ENCODE data around the gene FHIT.

Gene FHIT

GRCh38 chr3:59866076-59866475 lies 1385.2 kb downstream of the FHIT start:
- DNase-seq (ENCODE audit: low read depth) = no peak
- no peak overlapping the region for H3K4me3 ChIP-seq (ENCODE audit: low read length)
- no peak for TF ChIP-seq CTCF (conservative IDR thresholded peaks at IDR 0.05; ENCODE audit: low read depth, low read length)

- no peak for DNase-seq (ENCODE audit: low read depth)
- TF ChIP-seq CTCF (conservative IDR thresholded peaks at IDR 0.05; ENCODE audit: low read depth, low read length) = no peak
- no peak overlapping the region for H3K4me3 ChIP-seq (ENCODE audit: low read length)
These were observed 1385.9 kb downstream of the FHIT start for GRCh38 chr3:59865351-59865750.

- DNase-seq (ENCODE audit: low read depth) = peak; percentile 68
- no peak for TF ChIP-seq CTCF (conservative IDR thresholded peaks at IDR 0.05; ENCODE audit: low read depth, low read length)
- H3K4me3 ChIP-seq (ENCODE audit: low read length) = no peak overlapping the region
These were observed 1388.6 kb downstream of the FHIT start for GRCh38 chr3:59862686-59863085.

- peak; percentile 69 for DNase-seq (ENCODE audit: low read depth)
- peak; percentile 94 for TF ChIP-seq CTCF (conservative IDR thresholded peaks at IDR 0.05; ENCODE audit: low read depth, low read length)
- H3K4me3 ChIP-seq (ENCODE audit: low read length) = no peak overlapping the region
These were observed 1393.5 kb downstream of the FHIT start for GRCh38 chr3:59857589-59858346.

GRCh38 chr3:59856934-59857460 lies 1394.3 kb downstream of the FHIT start:
- TF ChIP-seq CTCF (conservative IDR thresholded peaks at IDR 0.05; ENCODE audit: low read depth, low read length) = no peak
- no peak overlapping the region for H3K4me3 ChIP-seq (ENCODE audit: low read length)
- DNase-seq (ENCODE audit: low read depth) = no peak

GRCh38 chr3:59854061-59854709 lies 1397.1 kb downstream of the FHIT start:
- no peak overlapping the region for H3K4me3 ChIP-seq (ENCODE audit: low read length)
- no peak for DNase-seq (ENCODE audit: low read depth)
- no peak for TF ChIP-seq CTCF (conservative IDR thresholded peaks at IDR 0.05; ENCODE audit: low read depth, low read length)

GRCh38 chr3:59850417-59850816 lies 1400.8 kb downstream of the FHIT start:
- H3K4me3 ChIP-seq (ENCODE audit: low read length) = no peak overlapping the region
- TF ChIP-seq CTCF (conservative IDR thresholded peaks at IDR 0.05; ENCODE audit: low read depth, low read length) = no peak
- DNase-seq (ENCODE audit: low read depth) = no peak
